ENCODE data around the gene DBNL. TPM values are rescaled to one million over a fixed set of nuclear protein-coding genes. Genes with fewer than 3 reads are reported as not detected.

Gene DBNL
- total RNA-seq, 1 donor from 2014 or later, result 110 TPM

GRCh38 chr7:44097064-44097932, 52.8 kb downstream of the DBNL start:
- no peaks in the 10 kb centered on the region for H3K36me3 ChIP-seq (ENCODE audit: control insufficient read depth, insufficient read depth, low read length)
- DNase-seq (ENCODE audit: low read depth), result no peak
- H3K4me3 ChIP-seq (ENCODE audit: low read depth, low read length), result no peak overlapping the region
- no peaks in the 10 kb centered on the region for H3K27me3 ChIP-seq (ENCODE audit: control insufficient read depth, insufficient read depth, low read length)
- no peak for FAIRE-seq
- no peak for TF ChIP-seq CTCF (IDR thresholded peaks at IDR 0.05; ENCODE audit: insufficient read depth, low read length, severe bottlenecking)

- no peak for TF ChIP-seq CTCF (IDR thresholded peaks at IDR 0.05; ENCODE audit: insufficient read depth, low read length, severe bottlenecking)
Observed at GRCh38 chr7:44098092-44099068, 53.9 kb downstream of the DBNL start.

GRCh38 chr7:44099669-44100068, 55.2 kb downstream of the DBNL start:
- no peaks in the 10 kb centered on the region for H3K27me3 ChIP-seq (ENCODE audit: control insufficient read depth, insufficient read depth, low read length)
- no peak overlapping the region for H3K4me3 ChIP-seq (ENCODE audit: low read depth, low read length)
- no peak for FAIRE-seq
- DNase-seq (ENCODE audit: low read depth), result no peak
- no peak for TF ChIP-seq CTCF (IDR thresholded peaks at IDR 0.05; ENCODE audit: insufficient read depth, low read length, severe bottlenecking)
- no peaks in the 10 kb centered on the region for H3K36me3 ChIP-seq (ENCODE audit: control insufficient read depth, insufficient read depth, low read length)

More at GRCh38 chr7:44098092-44099068, 53.9 kb downstream of the DBNL start:
- DNase-seq (ENCODE audit: low read depth) (no peak), FAIRE-seq (no peak)
- no peaks in the 10 kb centered on the region for H3K27me3 ChIP-seq (ENCODE audit: control insufficient read depth, insufficient read depth, low read length)
- no peak overlapping the region for H3K4me3 ChIP-seq (ENCODE audit: low read depth, low read length)
- H3K36me3 ChIP-seq (ENCODE audit: control insufficient read depth, insufficient read depth, low read length), result no peaks in the 10 kb centered on the region

GRCh38 chr7:44100458-44101302, 56.2 kb downstream of the DBNL start:
- no peak for DNase-seq (ENCODE audit: low read depth)
- no peaks in the 10 kb centered on the region for H3K27me3 ChIP-seq (ENCODE audit: control insufficient read depth, insufficient read depth, low read length)
- no peaks in the 10 kb centered on the region for H3K36me3 ChIP-seq (ENCODE audit: control insufficient read depth, insufficient read depth, low read length)
- TF ChIP-seq CTCF (IDR thresholded peaks at IDR 0.05; ENCODE audit: insufficient read depth, low read length, severe bottlenecking), result no peak
- FAIRE-seq, result no peak
- H3K4me3 ChIP-seq (ENCODE audit: low read depth, low read length), result no peak overlapping the region

GRCh38 chr7:44101303-44101965, 56.9 kb downstream of the DBNL start:
- DNase-seq (ENCODE audit: low read depth), result no peak
- no peak for TF ChIP-seq CTCF (IDR thresholded peaks at IDR 0.05; ENCODE audit: insufficient read depth, low read length, severe bottlenecking)
- no peaks in the 10 kb centered on the region for H3K36me3 ChIP-seq (ENCODE audit: control insufficient read depth, insufficient read depth, low read length)

More at GRCh38 chr7:44101303-44101965, 56.9 kb downstream of the DBNL start:
- FAIRE-seq, result no peak
- Histone ChIP-seq H3K27me3 (ENCODE audit: control insufficient read depth, insufficient read depth, low read length) (no peaks in the 10 kb centered on the region), H3K4me3 (ENCODE audit: low read depth, low read length) (no peak overlapping the region)

All from bronchial epithelial cell (primary cell).